Esophagus muscularis mucosa (tissue), 4 donors: ENCODE measurements around the gene RTF1. TPM values are rescaled to one million over a fixed set of nuclear protein-coding genes. Genes with fewer than 3 reads are reported as not detected.

ENCODE experiments used
- DNase-seq: peaks from one replicate; pipeline ENCODE4 v3.0.0-alpha.2; 2017; ENCODE audit errors: extremely low spot score
- H3K27ac ChIP-seq, 4 donors: fragments of 200-600 bp; sonication (generic); replicated peaks in 1 of 4; 1 replicate in 3 of 4; 2 replicates in 1 of 4; pipeline ENCODE4 v1.5.1; 2016 to 2019; ENCODE audit warnings: mild to moderate bottlenecking in 1 of 4
- H3K27me3 ChIP-seq, 4 donors: fragments of 200-600 bp; sonication (generic); one replicate each; pipeline versions ENCODE4 v1.5.1 to v1.6.0; 2016 to 2019
- H3K36me3 ChIP-seq, 4 donors: fragments of 200-600 bp; sonication (generic); one replicate each; pipeline ENCODE4 v1.5.1; 2016 to 2019
- H3K4me1 ChIP-seq, 4 donors: fragments of 200-600 bp; sonication (generic); one replicate each; pipeline ENCODE4 v1.5.1; 2016 to 2019
- H3K4me3 ChIP-seq, 4 donors: fragments of 200-600 bp; sonication (generic); 1 replicate in 2 of 4; 2 replicates in 2 of 4; pipeline ENCODE4 v1.5.1; 2016 to 2019; ENCODE audit warnings: mild to moderate bottlenecking in 4 of 4, moderate library complexity in 1 of 4
- H3K9me3 ChIP-seq, 4 donors: fragments of 200-600 bp; sonication (generic); 1 replicate in 3 of 4; 2 replicates in 1 of 4; pipeline ENCODE4 v1.5.1; 2016 to 2019
- EP300 ChIP-seq: sonication (generic); formaldehyde crosslinking; IDR thresholded peaks from one replicate; pipeline ENCODE4 v1.6.1; 2017; ENCODE audit warnings: antibody characterized with exemption
- POLR2A ChIP-seq: fragments of 450-650 bp; IDR thresholded peaks from one replicate; pipeline ENCODE4 v1.6.1; 2017; ENCODE audit warnings: antibody characterized with exemption, moderate library complexity, mild to moderate bottlenecking, low read depth
- POLR2AphosphoS5 ChIP-seq, 2 donors: sonication (generic); formaldehyde crosslinking; IDR thresholded peaks; one replicate each; pipeline ENCODE4 v1.6.1; 2017; ENCODE audit warnings: antibody characterized with exemption in 2 of 2
- WGBS: methylation state at CpG from one replicate; pipeline ENCODE4 v1.1.5; 2018; 5-methylcytosine and 5-hydroxymethylcytosine counted together
- intact Hi-C: fragments of 100-400 bp; cut with DNase I; formaldehyde crosslinking; loops from one replicate; pipeline ENCODE4 v1.15.1; 2023
- small RNA-seq, 3 donors: library from RNA; depleted of rRNA; stranded (forward); fragments of <200 nt; gene quantifications; one replicate each; pipeline ENCODE3, GENCODE V24; 2016
- total RNA-seq, 4 donors: library from RNA; depleted of rRNA; stranded (reverse); fragments of >200 nt; gene quantifications; one replicate each; pipeline versions ENCODE4 v1.1.0 to v1.2.1, GENCODE V29; 2016
- TF ChIP-seq, protein P1 (sequence below), 3 experiments: fragments of 200-600 bp in 2 of 3; fragments of 450-650 bp in 1 of 3; sonication (generic) in 2 of 3; IDR thresholded peaks; one replicate each; pipeline ENCODE4 v1.5.1; 2017 to 2019; ENCODE audit warnings: antibody characterized with exemption in 3 of 3, mild to moderate bottlenecking in 2 of 3, moderate library complexity in 1 of 3

RTF1 gene
- total RNA-seq, 4 donors from 2014 or later: 31.5 to 37.7 (median 35.9) TPM

DNA sequence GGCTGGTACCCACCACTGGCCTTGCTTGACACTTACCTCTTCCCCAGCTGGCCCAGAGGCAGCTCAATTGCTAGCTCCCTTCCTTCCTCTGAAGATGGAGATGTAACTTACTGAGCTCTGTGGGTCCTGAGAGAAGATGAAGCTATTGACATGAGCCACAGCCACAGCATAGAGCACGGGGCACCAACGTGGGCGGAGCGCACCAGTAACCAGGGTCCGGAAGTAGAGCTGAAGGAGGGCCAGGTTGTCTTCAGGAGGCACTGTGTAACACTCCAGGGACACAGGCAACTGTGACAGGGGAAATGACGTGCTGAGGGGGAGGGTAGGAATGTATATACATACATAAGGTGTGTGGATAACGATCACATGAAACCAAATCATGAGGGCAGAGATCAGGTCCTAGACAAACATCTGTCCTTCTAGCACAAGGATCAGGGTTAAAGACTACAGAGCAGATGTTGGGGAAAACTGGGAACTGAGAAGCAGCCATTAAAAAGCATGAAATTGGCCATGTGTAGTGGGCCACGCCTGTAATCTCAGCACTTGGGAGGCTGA is 101.1 kb downstream of the RTF1 start:
- Histone ChIP-seq H3K36me3 (peaks cover 0 to 54% (median 33%) of the 10 kb centered on the region in 4 donors), H3K4me3 (no peak overlapping the region), H3K27me3 (peaks cover 0 to 12% (median 5%) of the 10 kb centered on the region in 4 donors), H3K9me3 (no peaks in the 10 kb centered on the region), H3K4me1 (peaks cover 10 to 13% (median 10%) of the 10 kb centered on the region in 4 donors), H3K27ac (no peak overlapping the region)
- intact Hi-C loops: no loop called here
- WGBS: 93% methylated on average over 8 of the region's 8 CpGs
- TF ChIP-seq, protein P1, sequence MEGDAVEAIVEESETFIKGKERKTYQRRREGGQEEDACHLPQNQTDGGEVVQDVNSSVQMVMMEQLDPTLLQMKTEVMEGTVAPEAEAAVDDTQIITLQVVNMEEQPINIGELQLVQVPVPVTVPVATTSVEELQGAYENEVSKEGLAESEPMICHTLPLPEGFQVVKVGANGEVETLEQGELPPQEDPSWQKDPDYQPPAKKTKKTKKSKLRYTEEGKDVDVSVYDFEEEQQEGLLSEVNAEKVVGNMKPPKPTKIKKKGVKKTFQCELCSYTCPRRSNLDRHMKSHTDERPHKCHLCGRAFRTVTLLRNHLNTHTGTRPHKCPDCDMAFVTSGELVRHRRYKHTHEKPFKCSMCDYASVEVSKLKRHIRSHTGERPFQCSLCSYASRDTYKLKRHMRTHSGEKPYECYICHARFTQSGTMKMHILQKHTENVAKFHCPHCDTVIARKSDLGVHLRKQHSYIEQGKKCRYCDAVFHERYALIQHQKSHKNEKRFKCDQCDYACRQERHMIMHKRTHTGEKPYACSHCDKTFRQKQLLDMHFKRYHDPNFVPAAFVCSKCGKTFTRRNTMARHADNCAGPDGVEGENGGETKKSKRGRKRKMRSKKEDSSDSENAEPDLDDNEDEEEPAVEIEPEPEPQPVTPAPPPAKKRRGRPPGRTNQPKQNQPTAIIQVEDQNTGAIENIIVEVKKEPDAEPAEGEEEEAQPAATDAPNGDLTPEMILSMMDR (IDR thresholded peaks at IDR 0.05): no peak
- no peak for TF ChIP-seq POLR2A
- TF ChIP-seq EP300: no peak
- no peak for TF ChIP-seq POLR2AphosphoS5 (IDR thresholded peaks at IDR 0.05)
- DNase-seq: no peak

DNA sequence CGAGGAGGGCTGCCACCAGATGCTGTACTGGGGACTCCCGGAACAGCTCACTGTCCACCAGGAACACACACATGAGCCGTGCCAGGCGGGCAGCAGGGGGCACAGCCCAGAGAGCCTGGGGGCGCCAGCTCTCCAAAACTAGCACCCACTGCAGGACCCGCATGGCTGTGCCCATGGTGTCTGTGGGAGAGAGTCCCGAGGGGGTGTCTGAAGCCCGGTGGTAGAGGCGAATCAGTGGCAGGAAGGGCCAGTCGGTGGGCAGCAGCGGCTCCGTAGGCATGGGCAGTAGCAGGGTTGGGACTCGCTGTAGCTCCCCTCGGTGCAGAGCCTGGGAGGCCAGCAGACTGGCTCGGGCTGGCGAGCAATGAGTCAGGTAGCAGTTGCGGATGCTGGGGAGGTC is 103.7 kb downstream of the RTF1 start:
- no peak overlapping the region for H3K27ac ChIP-seq
- H3K27me3 ChIP-seq: no peaks in the 10 kb centered on the region
- H3K36me3 ChIP-seq: peaks cover 0 to 80% (median 55%) of the 10 kb centered on the region in 4 donors
- DNase-seq: no peak
- TF ChIP-seq POLR2A: no peak
- intact Hi-C loops: no loop called here
- no peaks in the 10 kb centered on the region for H3K4me1 ChIP-seq
- no peak overlapping the region for H3K4me3 ChIP-seq
- 94% methylated on average over 17 of the region's 17 CpGs for WGBS
- H3K9me3 ChIP-seq: no peaks in the 10 kb centered on the region

DNA sequence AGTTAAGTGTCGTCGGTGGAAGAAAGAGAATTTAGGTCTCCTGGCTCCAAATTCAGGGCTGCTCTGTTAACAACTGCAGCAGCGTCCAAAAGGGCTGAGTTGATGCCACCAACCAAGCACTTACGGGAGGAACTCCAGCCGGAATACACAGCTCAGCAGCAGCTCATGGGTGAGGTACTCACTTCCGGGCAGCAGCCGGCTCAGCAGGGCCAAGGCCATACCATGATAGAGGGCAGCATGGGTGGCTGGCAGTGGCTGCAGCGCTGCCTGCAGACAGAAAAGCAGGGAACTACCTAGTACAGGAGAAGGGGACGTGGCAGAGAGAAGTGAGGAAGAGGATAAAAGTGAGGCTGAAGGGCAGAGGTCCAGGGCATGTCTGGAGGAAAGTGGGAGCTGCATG is 104.7 kb downstream of the RTF1 start:
- TF ChIP-seq EP300: no peak
- TF ChIP-seq, protein P1 (IDR thresholded peaks at IDR 0.05): no peak
- no peak for TF ChIP-seq POLR2A
- TF ChIP-seq POLR2AphosphoS5 (IDR thresholded peaks at IDR 0.05): no peak
- Histone ChIP-seq H3K9me3 (no peaks in the 10 kb centered on the region), H3K4me1 (no peaks in the 10 kb centered on the region), H3K27me3 (no peaks in the 10 kb centered on the region), H3K4me3 (no peak overlapping the region), H3K27ac (no peak overlapping the region), H3K36me3 (peaks cover 4 to 86% (median 64%) of the 10 kb centered on the region in 4 donors)
- WGBS: 89% methylated on average over 9 of the region's 9 CpGs
- no peak for DNase-seq
- intact Hi-C loops: no loop called here

DNA sequence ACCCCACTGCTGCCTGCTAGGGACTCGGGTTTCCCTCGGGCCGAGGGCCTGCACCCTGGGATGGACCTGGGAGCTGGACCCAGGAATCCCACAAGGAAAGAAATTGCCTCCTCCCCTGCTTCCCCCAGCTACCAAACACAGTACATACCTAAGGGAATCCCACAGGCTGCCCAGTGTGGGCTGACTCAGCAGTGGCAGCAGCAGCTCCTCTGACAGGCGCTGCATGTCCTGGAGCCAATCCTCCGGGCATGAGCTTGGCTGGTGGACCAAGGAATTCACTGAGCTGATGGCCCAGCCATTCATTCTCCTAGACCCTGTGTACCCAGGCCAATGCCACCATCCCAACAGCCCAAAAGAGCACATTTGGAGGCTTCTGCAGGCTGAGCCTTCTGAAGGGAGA is 106.2 kb downstream of the RTF1 start:
- intact Hi-C loops: no loop called here
- DNase-seq: no peak
- Histone ChIP-seq H3K4me3 (no peak overlapping the region), H3K4me1 (no peaks in the 10 kb centered on the region), H3K9me3 (no peaks in the 10 kb centered on the region), H3K27ac (no peak overlapping the region), H3K27me3 (no peaks in the 10 kb centered on the region), H3K36me3 (peaks cover 19 to 87% (median 69%) of the 10 kb centered on the region in 4 donors)
- no CpG with 5 or more reads among the region's 5 CpGs for WGBS
- TF ChIP-seq EP300 (no peak), POLR2AphosphoS5 (IDR thresholded peaks at IDR 0.05) (no peak), POLR2A (no peak)
- TF ChIP-seq, protein P1 (IDR thresholded peaks at IDR 0.05): no peak

DNA sequence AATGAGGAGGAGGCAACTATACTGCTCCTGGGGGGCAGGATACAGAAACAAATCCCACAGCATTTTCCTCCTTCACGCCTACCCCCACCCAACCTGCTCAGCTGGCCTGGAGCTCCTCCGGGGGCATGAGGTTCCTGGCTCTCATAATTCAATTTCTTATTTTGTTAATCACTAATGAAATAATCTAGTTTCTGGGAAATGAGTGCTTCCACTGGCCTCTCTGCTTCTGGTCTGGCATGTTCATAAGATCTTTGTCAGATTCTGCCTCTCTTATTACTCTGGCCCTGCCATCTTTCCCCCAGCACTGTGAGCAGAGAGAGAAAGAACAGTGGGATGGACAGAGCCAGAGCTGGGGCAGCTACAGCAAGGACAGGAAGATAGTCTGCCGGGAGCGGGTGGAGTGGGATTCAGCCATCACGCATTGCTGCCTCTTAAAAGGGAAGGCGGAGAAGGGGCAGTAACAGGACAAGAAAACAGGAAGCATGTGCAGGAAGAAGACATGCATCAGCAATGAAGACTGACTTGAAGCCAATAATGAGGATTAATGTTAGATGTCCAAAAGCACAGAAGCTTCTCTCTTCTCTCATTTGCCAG is 113.6 kb downstream of the RTF1 start:
- Histone ChIP-seq H3K4me3 (no peak overlapping the region), H3K27me3 (no peaks in the 10 kb centered on the region), H3K36me3 (peaks cover 56 to 100% (median 96%) of the 10 kb centered on the region in 4 donors), H3K9me3 (no peaks in the 10 kb centered on the region), H3K4me1 (no peaks in the 10 kb centered on the region), H3K27ac (no peak overlapping the region)
- intact Hi-C loops: no loop called here
- 72% methylated on average over 6 of the region's 6 CpGs for WGBS
- DNase-seq: no peak
- TF ChIP-seq POLR2A (no peak), POLR2AphosphoS5 (IDR thresholded peaks at IDR 0.05) (no peak), EP300 (no peak)
- TF ChIP-seq, protein P1 (IDR thresholded peaks at IDR 0.05): no peak

Small RNA genes within 50 kb of the gene (small RNA-seq; reads per million reads assigned to genes)
- gene RNU6-1169P: 0 reads per million in 3 donors

Other genes with a start within 250 kb of the RTF1 start
- not detected for gene EXD1, start 186.3 kb upstream of the RTF1 start, total RNA-seq
- gene CHP1, start 185.8 kb upstream of the RTF1 start, total RNA-seq: 100 to 1,000 TPM in 1 of 4 donors, 10 to 100 TPM in 3; 67.3 to 108 (median 94.5) TPM
- gene OIP5, start 84.5 kb upstream of the RTF1 start, total RNA-seq: under 1 TPM in 1 of 4 donors, not detected in 3; 0.39 TPM
- gene NUSAP1, start 84.2 kb upstream of the RTF1 start, total RNA-seq: 1 to 10 TPM in 3 of 4 donors, under 1 TPM in 1; 0.42 to 5.5 (median 1.5) TPM
- gene NDUFAF1, start 14.6 kb upstream of the RTF1 start, total RNA-seq: 10 to 100 TPM; 18.3 to 23.8 (median 21.0) TPM
- 1 to 10 TPM in 1 of 4 donors, under 1 TPM in 3; 0.83 to 2.5 (median 0.97) TPM for gene ITPKA, start 76.8 kb downstream of the RTF1 start, total RNA-seq
- 1 to 10 TPM in 1 of 4 donors, under 1 TPM in 2, not detected in 1; 0.33 to 2.4 (median 0.69) TPM for gene LTK, start 96.7 kb downstream of the RTF1 start, total RNA-seq
- gene RPAP1, start 127.2 kb downstream of the RTF1 start, total RNA-seq: 10 to 100 TPM; 11.2 to 46.6 (median 28.0) TPM
- 1 to 10 TPM; 4.6 to 8.7 (median 7.1) TPM for gene TYRO3, start 142.1 kb downstream of the RTF1 start, total RNA-seq
- 10 to 100 TPM; 25.3 to 39.4 (median 31.5) TPM for gene MGA, start 243.3 kb downstream of the RTF1 start, total RNA-seq